GM23338 (cell line): ENCODE data around the gene SGMS2.

Source experiments
- CTCF ChIP-seq, 2 experiments: fragments of 200-600 bp in 1 of 2; sonication (generic) in 1 of 2; conservative IDR thresholded peaks; 2 replicates each; pipeline versions ENCODE4 v1.5.1 to v1.6.1; 2016 to 2017; ENCODE audit warnings: antibody characterized with exemption in 2 of 2, low read depth in 2 of 2, mild to moderate bottlenecking in 2 of 2, moderate library complexity in 1 of 2
- POLR2AphosphoS5 ChIP-seq: IDR thresholded peaks from 2 replicates; pipeline ENCODE4 v1.6.1; 2016; ENCODE audit warnings: antibody characterized with exemption, low read depth

- TF ChIP-seq CTCF (conservative IDR thresholded peaks at IDR 0.05; ENCODE audit: low read depth in 2 of 2) (no peak), POLR2AphosphoS5 (no peak)
These were observed 107.1 kb downstream of the SGMS2 start for GRCh38 chr4:107931775-107932321.
